ENCODE measurements around the gene DEAF1.

DEAF1 gene

DNA sequence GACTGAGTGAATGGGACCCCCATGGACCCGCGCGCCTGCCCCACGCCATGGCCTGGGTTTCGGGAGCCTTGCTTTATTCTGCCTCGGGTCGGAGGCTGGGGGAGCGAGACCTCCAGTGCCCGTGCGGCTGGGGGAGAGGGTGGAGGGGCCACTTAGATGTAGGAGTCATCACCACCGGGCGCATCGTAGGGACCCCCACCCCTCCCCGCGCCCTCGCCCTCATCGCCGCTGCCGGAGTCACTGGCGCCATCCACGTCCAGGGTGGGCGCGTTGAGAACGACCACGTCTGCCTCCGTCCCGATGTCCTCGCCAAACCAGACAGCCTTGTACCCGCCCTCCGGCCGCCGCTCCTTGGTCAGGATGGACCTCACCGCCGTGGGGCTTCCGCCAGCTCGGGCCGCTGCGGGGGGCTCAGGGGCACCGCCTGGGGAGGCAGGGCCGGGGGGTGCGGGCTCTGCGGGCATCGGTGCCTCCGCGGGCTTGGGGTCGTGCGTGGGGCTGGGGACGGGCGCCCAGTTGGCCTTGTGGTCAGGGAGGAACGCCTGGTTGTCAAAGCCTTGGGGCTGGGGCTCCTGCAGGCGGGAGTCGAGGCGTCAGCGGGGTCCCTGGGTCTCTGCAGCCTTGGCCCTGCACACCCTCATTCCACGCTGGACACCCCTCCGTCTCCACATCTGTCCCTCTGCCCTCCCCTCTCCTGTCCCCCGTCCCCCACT is 77.7 kb downstream of the DEAF1 start:
- Histone ChIP-seq H3K9ac (ENCODE audit: low read length) (no peak overlapping the region), H3K9me3 (ENCODE audit: control insufficient read depth, low read length) (no peaks in the 10 kb centered on the region), H3K4me1 (ENCODE audit: control insufficient read depth, insufficient read depth, low read length) (peaks cover 11% of the 10 kb centered on the region), H3K36me3 (ENCODE audit: control insufficient read depth, insufficient read depth, low read length, severe bottlenecking) (peaks cover 15% of the 10 kb centered on the region), H3K27me3 (replicated peaks; ENCODE audit: control insufficient read depth, insufficient read depth, low read length) (no peaks in the 10 kb centered on the region), H3K4me3 (ENCODE audit: low read length) (no peak overlapping the region)
- no peak for DNase-seq (ENCODE audit: low read depth)

GRCh38 chr11:616320-617198 is 78.5 kb downstream of the DEAF1 start:
- Histone ChIP-seq H3K4me3 (ENCODE audit: low read length) (peak overlapping the region; percentile 87), H3K4me1 (ENCODE audit: control insufficient read depth, insufficient read depth, low read length) (peaks cover 11% of the 10 kb centered on the region), H3K9ac (ENCODE audit: low read length) (peak overlapping the region; percentile 89), H3K36me3 (ENCODE audit: control insufficient read depth, insufficient read depth, low read length, severe bottlenecking) (peaks cover 22% of the 10 kb centered on the region), H3K27me3 (replicated peaks; ENCODE audit: control insufficient read depth, insufficient read depth, low read length) (no peaks in the 10 kb centered on the region), H3K9me3 (ENCODE audit: control insufficient read depth, low read length) (no peaks in the 10 kb centered on the region)
- DNase-seq (ENCODE audit: low read depth) = no peak

DNA sequence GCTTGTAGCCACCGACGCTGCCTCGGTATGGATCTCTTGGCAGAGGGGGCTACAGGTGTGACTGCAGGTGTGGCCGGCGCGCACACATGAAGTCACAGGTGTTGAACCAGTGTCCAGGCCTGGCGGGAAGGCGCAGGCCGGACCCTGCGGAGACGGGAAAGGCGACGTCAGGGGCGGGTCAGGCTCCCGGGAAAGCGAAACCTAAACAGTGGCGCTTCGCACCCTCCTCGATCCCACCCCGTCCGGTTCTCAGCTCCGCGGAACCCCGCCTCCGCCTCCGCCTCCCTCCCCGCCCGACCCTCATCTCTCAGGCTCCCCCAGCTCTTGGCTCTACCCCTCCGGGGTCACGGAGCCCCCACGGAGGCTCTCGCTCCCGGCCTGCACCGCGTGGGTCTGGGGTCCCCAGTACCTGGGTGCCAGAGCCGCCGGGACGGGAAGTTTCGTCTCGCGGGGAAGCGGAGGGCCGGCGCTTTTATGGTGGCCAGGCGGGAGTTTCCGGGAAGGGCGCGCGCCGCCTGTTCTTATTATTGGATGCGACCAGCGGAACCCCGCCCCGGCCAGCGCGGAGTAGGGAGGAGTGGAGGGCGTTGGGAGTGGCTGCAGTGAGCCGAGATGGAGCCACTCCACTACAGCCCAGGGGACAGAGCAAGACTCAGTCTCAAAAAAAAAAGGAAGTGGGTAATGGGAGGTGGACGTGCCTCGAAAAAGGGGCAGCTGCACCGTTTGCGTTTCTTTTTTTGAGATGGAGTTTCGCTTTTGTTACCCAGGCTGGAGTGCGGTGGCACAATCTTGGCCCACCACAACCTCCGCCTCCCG is 79.3 kb downstream of the DEAF1 start, which contains the start of gene IRF7:
Gene IRF7 (minus strand): TSS at position 447 of the 816 bp plus-strand sequence. CDS start 586 bp downstream, outside the sequence.
- peak; percentile 97 for DNase-seq (ENCODE audit: low read depth)
- peaks cover 11% of the 10 kb centered on the region for H3K4me1 ChIP-seq (ENCODE audit: control insufficient read depth, insufficient read depth, low read length)
- peak within 1 kb of the TSS; percentile 89 for H3K9ac ChIP-seq (ENCODE audit: low read length)
- peak within 1 kb of the TSS; percentile 87 for H3K4me3 ChIP-seq (ENCODE audit: low read length)
- H3K36me3 ChIP-seq (ENCODE audit: control insufficient read depth, insufficient read depth, low read length, severe bottlenecking) = peaks cover 30% of the 10 kb centered on the region
- H3K9me3 ChIP-seq (ENCODE audit: control insufficient read depth, low read length) = no peaks in the 10 kb centered on the region
- no peaks in the 10 kb centered on the region for H3K27me3 ChIP-seq (replicated peaks; ENCODE audit: control insufficient read depth, insufficient read depth, low read length)

DNA sequence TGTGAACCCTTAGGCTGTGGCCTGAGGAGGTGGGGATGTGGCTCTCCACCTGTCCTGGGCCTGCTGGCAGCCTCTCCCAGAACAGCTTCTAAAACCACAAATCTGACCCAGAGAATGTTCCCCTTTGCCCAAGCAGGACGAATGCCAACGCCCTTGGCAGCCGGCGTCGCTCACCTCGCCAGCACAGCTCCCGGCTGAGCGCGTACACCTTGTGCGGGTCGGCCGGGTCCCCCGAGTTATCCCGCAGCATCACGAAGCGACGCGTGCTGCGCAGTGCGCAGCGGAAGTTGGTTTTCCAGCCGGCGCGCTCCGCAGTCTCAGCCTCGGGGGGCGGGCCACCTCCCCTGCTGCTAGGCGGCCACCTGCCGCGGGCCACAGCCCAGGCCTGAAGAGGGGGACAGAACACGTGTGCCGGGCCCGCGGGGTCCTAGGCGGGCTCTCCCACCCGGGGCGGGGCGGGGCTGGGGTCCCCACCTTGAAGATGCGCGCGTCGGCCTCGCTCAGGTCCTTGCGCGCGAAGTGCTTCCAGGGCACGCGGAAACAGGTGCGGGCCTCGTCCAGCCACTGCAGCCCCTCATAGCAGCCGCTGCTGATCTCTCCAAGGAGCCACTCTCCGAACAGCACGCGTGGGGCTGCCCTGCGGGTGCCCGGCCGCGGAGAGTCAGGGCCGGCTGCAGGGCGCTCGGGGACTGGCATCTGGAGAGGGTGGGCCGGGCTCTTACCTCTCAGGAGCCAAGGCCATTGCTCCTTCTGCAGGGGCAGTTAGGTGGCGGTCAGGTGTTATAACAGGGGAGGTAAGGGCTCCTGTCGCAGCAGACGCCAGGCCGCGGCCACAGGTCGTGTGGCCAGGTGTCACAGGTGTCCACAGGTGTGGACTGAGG is 80.2 kb downstream of the DEAF1 start:
- Histone ChIP-seq H3K9ac (ENCODE audit: low read length) (peak overlapping the region; percentile 89), H3K36me3 (ENCODE audit: control insufficient read depth, insufficient read depth, low read length, severe bottlenecking) (peaks cover 36% of the 10 kb centered on the region), H3K27me3 (replicated peaks; ENCODE audit: control insufficient read depth, insufficient read depth, low read length) (no peaks in the 10 kb centered on the region), H3K4me1 (ENCODE audit: control insufficient read depth, insufficient read depth, low read length) (peaks cover 11% of the 10 kb centered on the region), H3K9me3 (ENCODE audit: control insufficient read depth, low read length) (no peaks in the 10 kb centered on the region), H3K4me3 (ENCODE audit: low read length) (peak overlapping the region; percentile 87)
- no peak for DNase-seq (ENCODE audit: low read depth)

DNA sequence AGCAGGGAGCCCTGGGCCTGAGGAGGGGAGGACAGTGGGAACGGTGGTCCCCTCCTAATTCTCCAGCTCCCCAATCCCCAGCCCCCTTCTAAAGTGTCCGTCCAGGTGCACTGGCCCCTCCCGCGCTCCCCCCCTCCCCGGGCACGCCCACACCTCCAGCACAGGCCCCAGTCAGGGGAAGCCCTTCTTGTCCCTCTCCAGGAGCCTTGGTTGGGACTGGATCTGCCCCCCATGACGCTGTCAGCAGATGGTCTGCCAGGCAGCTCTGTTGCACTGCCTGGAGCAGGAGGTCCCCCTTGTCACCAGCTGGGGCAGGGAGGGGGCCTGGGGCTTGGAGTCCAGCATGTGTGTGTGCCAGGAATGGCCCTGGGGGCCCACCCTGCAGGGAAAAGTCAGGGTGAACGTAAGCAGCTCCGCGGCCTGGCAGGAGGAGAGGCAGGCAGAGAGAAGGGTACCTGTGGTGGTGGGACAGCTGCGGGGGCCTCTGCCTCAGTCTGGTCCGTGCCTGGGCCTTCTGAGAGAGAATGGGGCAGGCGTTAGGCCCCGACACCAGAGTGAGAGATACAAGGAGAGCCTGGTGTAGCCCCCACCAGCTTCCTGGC is 80.9 kb downstream of the DEAF1 start:
- H3K27me3 ChIP-seq (replicated peaks; ENCODE audit: control insufficient read depth, insufficient read depth, low read length) = no peaks in the 10 kb centered on the region
- DNase-seq (ENCODE audit: low read depth) = no peak
- peaks cover 42% of the 10 kb centered on the region for H3K36me3 ChIP-seq (ENCODE audit: control insufficient read depth, insufficient read depth, low read length, severe bottlenecking)
- peaks cover 11% of the 10 kb centered on the region for H3K4me1 ChIP-seq (ENCODE audit: control insufficient read depth, insufficient read depth, low read length)
- no peak overlapping the region for H3K9ac ChIP-seq (ENCODE audit: low read length)
- no peaks in the 10 kb centered on the region for H3K9me3 ChIP-seq (ENCODE audit: control insufficient read depth, low read length)
- peak overlapping the region; percentile 87 for H3K4me3 ChIP-seq (ENCODE audit: low read length)

DNA sequence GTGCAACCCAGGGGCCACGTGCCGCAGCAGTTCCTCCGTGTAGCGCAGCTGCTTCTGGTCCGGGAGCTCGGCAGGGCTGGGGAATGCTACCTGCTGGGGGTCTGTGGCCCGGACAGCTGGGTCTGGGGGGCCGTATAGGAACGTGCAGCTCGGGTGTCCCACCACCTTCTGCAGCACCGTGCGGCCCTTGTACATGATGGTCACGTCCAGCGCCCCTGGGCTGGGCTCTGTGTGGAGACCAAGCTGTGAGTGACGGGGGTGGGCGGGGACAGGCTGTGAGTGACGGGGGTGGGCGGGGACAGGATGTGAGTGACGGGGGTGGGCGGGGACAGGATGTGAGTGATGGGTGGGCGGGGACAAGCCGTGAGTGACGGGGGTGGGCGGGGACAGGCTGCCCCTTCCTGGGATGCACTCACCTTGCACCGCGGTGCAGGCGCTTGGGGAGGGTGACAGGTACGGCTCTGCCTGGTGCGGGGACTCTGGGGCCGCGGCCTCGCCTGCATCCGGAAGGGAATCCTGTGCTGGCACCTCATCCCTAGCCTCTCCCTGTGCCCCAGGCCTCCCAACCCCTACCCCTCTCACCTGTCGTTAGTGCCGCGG is 81.6 kb downstream of the DEAF1 start:
- no peaks in the 10 kb centered on the region for H3K27me3 ChIP-seq (replicated peaks; ENCODE audit: control insufficient read depth, insufficient read depth, low read length)
- no peaks in the 10 kb centered on the region for H3K9me3 ChIP-seq (ENCODE audit: control insufficient read depth, low read length)
- no peak overlapping the region for H3K9ac ChIP-seq (ENCODE audit: low read length)
- peaks cover 11% of the 10 kb centered on the region for H3K4me1 ChIP-seq (ENCODE audit: control insufficient read depth, insufficient read depth, low read length)
- no peak overlapping the region for H3K4me3 ChIP-seq (ENCODE audit: low read length)
- DNase-seq (ENCODE audit: low read depth) = peak; percentile 46
- peaks cover 47% of the 10 kb centered on the region for H3K36me3 ChIP-seq (ENCODE audit: control insufficient read depth, insufficient read depth, low read length, severe bottlenecking)

DNA sequence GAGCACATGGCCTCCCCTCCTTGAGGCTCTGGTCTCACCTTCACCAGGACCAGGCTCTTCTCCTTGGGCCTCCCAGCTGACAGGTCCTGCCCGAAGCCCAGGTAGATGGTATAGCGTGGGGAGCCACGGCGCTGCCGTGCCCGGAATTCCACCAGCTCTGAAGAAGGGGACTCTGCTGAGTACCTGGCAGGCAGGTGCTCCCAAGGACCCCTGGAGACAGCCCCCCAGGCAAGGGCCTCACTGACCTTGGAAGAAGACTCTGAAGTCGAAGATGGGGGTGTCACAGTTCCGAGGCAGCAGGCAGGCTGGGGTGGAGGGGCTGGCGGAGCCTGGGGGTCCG is 82.1 kb downstream of the DEAF1 start:
- Histone ChIP-seq H3K4me1 (ENCODE audit: control insufficient read depth, insufficient read depth, low read length) (peaks cover 11% of the 10 kb centered on the region), H3K9ac (ENCODE audit: low read length) (no peak overlapping the region), H3K9me3 (ENCODE audit: control insufficient read depth, low read length) (no peaks in the 10 kb centered on the region), H3K4me3 (ENCODE audit: low read length) (no peak overlapping the region), H3K36me3 (ENCODE audit: control insufficient read depth, insufficient read depth, low read length, severe bottlenecking) (peaks cover 49% of the 10 kb centered on the region), H3K27me3 (replicated peaks; ENCODE audit: control insufficient read depth, insufficient read depth, low read length) (no peaks in the 10 kb centered on the region)
- no peak for DNase-seq (ENCODE audit: low read depth)

DNA sequence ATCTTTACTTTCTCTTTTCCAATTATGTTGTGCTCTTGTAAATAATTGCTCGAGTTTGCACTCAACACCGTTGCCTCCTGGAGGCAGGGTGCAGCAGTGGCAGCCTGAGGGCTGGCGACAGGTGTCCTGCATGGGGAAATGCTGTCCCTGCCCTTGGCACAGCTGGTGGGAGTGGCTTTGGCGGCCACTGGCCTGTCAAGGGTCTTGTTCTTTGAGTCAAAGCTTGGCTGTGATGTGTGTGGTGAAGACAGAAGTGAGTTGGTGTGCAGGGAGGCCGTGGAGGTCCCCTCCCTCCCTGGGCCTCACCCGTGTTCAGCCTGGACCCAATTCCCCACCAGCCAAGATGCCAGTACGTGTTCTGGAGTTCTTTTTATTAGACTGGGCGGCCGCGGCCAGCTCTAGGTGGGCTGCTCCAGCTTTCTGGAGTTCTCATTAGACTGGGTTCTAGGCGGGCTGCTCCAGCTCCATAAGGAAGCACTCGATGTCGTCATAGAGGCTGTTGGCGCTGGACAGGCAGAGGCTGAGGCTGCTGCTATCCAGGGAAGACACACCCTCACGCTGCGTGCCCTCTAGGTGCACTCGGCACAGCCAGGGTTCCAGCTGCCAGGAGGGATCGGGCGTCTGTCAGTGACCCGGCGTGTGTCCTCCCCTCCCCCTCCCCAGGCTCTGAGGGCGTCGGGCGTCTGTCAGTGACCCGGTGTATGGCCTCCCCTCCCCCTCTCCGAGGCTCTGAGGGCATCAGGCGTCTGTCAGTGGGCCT is 82.6 kb downstream of the DEAF1 start:
- no peaks in the 10 kb centered on the region for H3K9me3 ChIP-seq (ENCODE audit: control insufficient read depth, low read length)
- H3K27me3 ChIP-seq (replicated peaks; ENCODE audit: control insufficient read depth, insufficient read depth, low read length) = no peaks in the 10 kb centered on the region
- peaks cover 54% of the 10 kb centered on the region for H3K36me3 ChIP-seq (ENCODE audit: control insufficient read depth, insufficient read depth, low read length, severe bottlenecking)
- peaks cover 11% of the 10 kb centered on the region for H3K4me1 ChIP-seq (ENCODE audit: control insufficient read depth, insufficient read depth, low read length)
- no peak overlapping the region for H3K9ac ChIP-seq (ENCODE audit: low read length)
- peak; percentile 14 for DNase-seq (ENCODE audit: low read depth)
- no peak overlapping the region for H3K4me3 ChIP-seq (ENCODE audit: low read length)

DNA sequence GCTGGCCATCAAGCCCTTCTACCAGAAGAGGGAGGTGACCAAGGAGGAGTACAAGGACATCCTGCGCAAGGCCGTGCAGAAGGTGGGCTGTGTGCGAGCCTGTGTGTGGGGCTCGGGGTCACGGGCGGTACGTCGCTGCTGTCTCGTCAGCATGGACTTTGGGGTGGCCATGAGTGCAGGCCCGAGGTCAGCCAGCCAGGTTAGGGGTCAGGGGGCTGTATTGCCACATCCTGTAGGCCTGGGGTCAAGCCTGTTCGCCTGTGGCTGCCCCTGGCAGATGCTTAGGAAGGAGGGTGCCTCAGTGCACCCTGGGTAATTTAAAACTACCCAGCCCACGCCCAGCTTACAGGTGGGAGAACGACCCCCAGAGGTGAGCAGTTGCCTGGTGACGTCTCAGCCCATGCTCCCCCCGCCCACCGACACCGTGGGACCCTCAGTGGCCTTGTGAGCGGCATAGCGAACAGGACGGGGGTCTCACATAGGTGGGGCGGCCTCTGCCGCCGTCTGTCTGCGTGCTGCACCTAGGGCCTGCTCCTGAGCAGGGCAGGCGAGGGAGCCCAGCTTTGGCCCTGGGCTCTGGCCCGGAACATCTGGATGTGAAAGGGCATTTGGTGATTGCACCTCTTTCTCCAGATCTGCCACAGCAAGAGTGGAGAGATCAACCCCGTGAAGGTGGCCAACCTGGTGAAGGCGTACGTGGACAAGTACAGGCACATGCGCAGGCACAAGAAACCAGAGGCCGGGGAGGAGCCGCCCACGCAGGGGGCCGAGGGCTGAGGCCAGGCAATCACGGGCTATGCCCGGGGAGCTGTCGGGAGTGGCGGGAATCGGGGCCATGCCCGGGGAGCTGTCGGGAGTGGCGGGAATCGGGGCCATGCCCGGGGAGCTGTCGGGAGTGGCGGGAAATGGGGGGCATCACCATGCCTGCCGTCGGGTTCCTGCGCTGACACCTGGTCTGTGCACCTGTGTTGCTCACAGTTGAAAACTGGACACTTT is 83.7 kb downstream of the DEAF1 start:
- DNase-seq (ENCODE audit: low read depth) = no peak
- Histone ChIP-seq H3K4me3 (ENCODE audit: low read length) (no peak overlapping the region), H3K9ac (ENCODE audit: low read length) (no peak overlapping the region), H3K9me3 (ENCODE audit: control insufficient read depth, low read length) (no peaks in the 10 kb centered on the region), H3K36me3 (ENCODE audit: control insufficient read depth, insufficient read depth, low read length, severe bottlenecking) (peaks cover 65% of the 10 kb centered on the region), H3K27me3 (replicated peaks; ENCODE audit: control insufficient read depth, insufficient read depth, low read length) (no peaks in the 10 kb centered on the region), H3K4me1 (ENCODE audit: control insufficient read depth, insufficient read depth, low read length) (peaks cover 11% of the 10 kb centered on the region)
